HG02885 (cell line): ENCODE measurements around the gene CD9.
"Not testable (repeated sequence)": the region's sequence is repeated elsewhere in the genome, so short reads cannot be mapped to it uniquely, and the experiment has no call there.

ENCODE experiments used
- ATAC-seq: cut with Tn5 transposase; IDR thresholded peaks from one replicate; pipeline ENCODE4 v1.9.1; 2021; ENCODE audit warnings: mild to moderate bottlenecking; ENCODE audit not compliant: unreplicated experiment, poor library complexity

CD9 gene

GRCh38 chr12:6178981-6179761 lies 21.0 kb upstream of the CD9 start:
- no peak for ATAC-seq

- no peak for ATAC-seq
These were observed 19.7 kb upstream of the CD9 start for GRCh38 chr12:6180268-6181051.

- no peak for ATAC-seq
These were observed 19.0 kb upstream of the CD9 start for GRCh38 chr12:6181166-6181565.

GRCh38 chr12:6181583-6182278 lies 18.5 kb upstream of the CD9 start:
- ATAC-seq = no peak

- ATAC-seq = no peak
These were observed 17.8 kb upstream of the CD9 start for GRCh38 chr12:6182279-6182898.

GRCh38 chr12:6183689-6184428 lies 16.3 kb upstream of the CD9 start:
- no peak for ATAC-seq

- ATAC-seq = no peak
These were observed 14.0 kb upstream of the CD9 start for GRCh38 chr12:6185961-6186827.

- no peak for ATAC-seq
These were observed 12.0 kb upstream of the CD9 start for GRCh38 chr12:6187948-6188793.

- ATAC-seq = no peak
These were observed 11.2 kb upstream of the CD9 start for GRCh38 chr12:6189028-6189427.

GRCh38 chr12:6189952-6190598 lies 10.1 kb upstream of the CD9 start:
- not testable (repeated sequence) for ATAC-seq

- ATAC-seq = not testable (repeated sequence)
These were observed 9.3 kb upstream of the CD9 start for GRCh38 chr12:6190767-6191530.

GRCh38 chr12:6192604-6193380 lies 7.4 kb upstream of the CD9 start:
- no peak for ATAC-seq

- no peak for ATAC-seq
These were observed 6.1 kb upstream of the CD9 start for GRCh38 chr12:6193853-6194815.

GRCh38 chr12:6195665-6196535 lies 4.3 kb upstream of the CD9 start:
- ATAC-seq = peak; percentile 60
